ENCODE measurements around the gene VAMP7.
A peak's percentile ranks its signal among the peaks of the same experiment; 100 is the strongest.
"Not testable (repeated sequence)": the region's sequence is repeated elsewhere in the genome, so short reads cannot be mapped to it uniquely, and the experiment has no call there.

VAMP7 gene

DNA sequence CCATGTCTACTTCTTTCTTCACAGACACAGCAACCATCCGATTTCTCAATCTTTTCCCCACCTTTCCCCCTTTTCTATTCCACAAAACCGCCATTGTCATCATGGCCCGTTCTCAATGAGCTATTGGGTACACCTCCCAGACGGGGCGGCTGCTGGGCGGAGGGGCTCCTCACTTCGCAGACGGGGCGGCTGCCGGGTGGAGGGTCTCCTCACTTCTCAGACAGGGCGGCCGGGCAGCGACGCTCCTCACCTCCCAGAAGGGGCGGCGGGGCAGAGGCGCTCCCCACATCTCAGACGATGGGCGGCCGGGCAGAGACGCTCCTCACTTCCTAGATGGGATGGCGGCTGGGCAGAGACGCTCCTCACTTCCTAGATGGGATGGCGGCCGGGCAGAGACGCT is 26.5 kb downstream of the VAMP7 start:
- not testable (repeated sequence) for H3K27ac ChIP-seq (ENCODE audit: low read depth, low read length); H3K27me3 ChIP-seq (ENCODE audit: control insufficient read depth, insufficient read depth, low read length); H3K9ac ChIP-seq (ENCODE audit: low read length); H3K4me3 ChIP-seq (ENCODE audit: low read depth, low read length); H3K4me1 ChIP-seq (ENCODE audit: control insufficient read depth, insufficient read depth, low read length)
- peaks cover 39% of the 10 kb centered on the region for H3K9me3 ChIP-seq (ENCODE audit: control insufficient read depth, insufficient read depth, low read depth, low read length)
- H3K36me3 ChIP-seq (ENCODE audit: control insufficient read depth, insufficient read depth, low read length) = peaks cover 25% of the 10 kb centered on the region

DNA sequence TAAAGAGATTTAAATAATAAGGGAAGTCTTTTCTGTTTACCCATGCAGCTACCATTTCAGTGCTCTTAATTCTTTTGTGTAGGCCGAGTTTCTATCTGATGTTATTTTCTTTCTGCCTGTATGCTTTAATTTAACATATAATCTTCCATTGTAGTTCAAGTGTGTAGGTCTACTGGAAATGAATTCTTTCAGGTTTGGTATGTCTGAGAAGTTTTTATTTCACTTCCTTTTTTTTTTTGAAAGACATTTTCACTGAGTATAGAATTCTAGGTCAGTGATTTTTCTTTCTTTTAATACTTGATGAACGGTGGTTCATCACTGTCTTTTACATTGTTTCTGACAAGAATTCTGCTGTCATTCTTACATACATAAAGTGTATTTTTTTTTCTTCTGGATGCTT is 42.1 kb downstream of the VAMP7 start:
- no peaks in the 10 kb centered on the region for H3K27me3 ChIP-seq (ENCODE audit: control insufficient read depth, insufficient read depth, low read length)
- peaks cover 22% of the 10 kb centered on the region for H3K36me3 ChIP-seq (ENCODE audit: control insufficient read depth, insufficient read depth, low read length)
- no peak overlapping the region for H3K9ac ChIP-seq (ENCODE audit: low read length)
- H3K9me3 ChIP-seq (ENCODE audit: control insufficient read depth, insufficient read depth, low read depth, low read length) = peaks cover 22% of the 10 kb centered on the region; the same call in 1 of the 2 replicates
- no peak overlapping the region for H3K27ac ChIP-seq (ENCODE audit: low read depth, low read length)
- H3K4me1 ChIP-seq (ENCODE audit: control insufficient read depth, insufficient read depth, low read length) = no peaks in the 10 kb centered on the region
- no peak overlapping the region for H3K4me3 ChIP-seq (ENCODE audit: low read depth, low read length)

DNA sequence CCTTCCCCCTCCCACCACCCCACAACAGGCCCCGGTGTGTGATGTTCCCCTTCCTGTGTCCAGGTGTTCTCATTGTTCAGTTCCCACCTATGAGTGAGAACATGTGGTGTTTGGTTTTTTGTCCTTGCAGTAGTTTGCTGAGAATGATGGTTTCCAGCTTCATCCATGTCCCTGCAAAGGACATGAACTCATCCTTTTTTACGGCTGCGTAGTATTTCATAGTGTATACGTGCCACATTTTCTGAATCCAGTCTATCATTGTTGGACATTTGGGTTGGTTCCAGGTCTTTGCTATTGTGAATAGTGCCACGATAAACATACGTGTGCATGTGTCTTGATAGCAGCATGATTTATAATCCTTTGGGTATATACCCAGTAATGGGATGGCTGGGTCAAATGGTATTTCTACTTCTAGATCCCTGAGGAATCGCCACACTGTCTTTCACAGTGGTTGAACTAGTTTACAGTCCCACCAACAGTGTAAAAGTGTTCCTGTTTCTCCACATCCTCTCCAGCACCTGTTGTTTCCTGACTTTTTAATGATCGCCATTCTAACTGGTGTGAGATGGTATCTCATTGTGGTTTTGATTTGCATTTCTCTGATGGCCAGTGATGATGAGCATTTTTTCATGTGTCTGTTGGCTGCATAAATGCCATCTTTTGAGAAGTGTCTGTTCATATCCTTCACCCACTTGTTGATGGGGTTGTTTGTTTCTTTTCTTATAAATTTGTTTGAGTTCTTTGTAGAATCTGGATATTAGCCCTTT is 49.9 kb downstream of the VAMP7 start:
- not testable (repeated sequence) for H3K27me3 ChIP-seq (ENCODE audit: control insufficient read depth, insufficient read depth, low read length); H3K9ac ChIP-seq (ENCODE audit: low read length); H3K27ac ChIP-seq (ENCODE audit: low read depth, low read length); H3K4me1 ChIP-seq (ENCODE audit: control insufficient read depth, insufficient read depth, low read length); H3K4me3 ChIP-seq (ENCODE audit: low read depth, low read length)
- Histone ChIP-seq H3K36me3 (ENCODE audit: control insufficient read depth, insufficient read depth, low read length) (peaks cover 28% of the 10 kb centered on the region), H3K9me3 (ENCODE audit: control insufficient read depth, insufficient read depth, low read depth, low read length) (peaks cover 39% of the 10 kb centered on the region)

DNA sequence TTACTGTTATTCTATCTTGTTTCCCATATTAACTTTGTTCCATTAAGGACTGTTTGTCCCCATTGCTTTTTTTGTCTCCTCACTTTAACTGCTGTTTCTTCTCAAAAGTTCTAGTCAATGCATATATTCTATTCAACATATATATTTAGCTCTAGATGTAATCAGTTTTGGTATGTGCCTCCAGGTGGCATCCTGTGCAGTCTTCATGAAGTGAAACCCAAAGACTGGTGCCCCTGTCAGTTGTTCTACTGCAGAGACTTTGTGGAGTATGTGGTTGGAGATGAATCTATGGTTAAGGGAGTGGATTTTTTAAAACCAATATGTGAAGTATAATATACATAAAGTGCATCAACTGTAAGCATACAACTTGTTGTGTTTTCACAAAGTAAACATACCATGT is 57.0 kb downstream of the VAMP7 start:
- Histone ChIP-seq H3K27me3 (ENCODE audit: control insufficient read depth, insufficient read depth, low read length) (no peaks in the 10 kb centered on the region), H3K9ac (ENCODE audit: low read length) (no peak overlapping the region), H3K27ac (ENCODE audit: low read depth, low read length) (no peak overlapping the region), H3K36me3 (ENCODE audit: control insufficient read depth, insufficient read depth, low read length) (peaks cover 10% of the 10 kb centered on the region), H3K4me3 (ENCODE audit: low read depth, low read length) (no peak overlapping the region), H3K9me3 (ENCODE audit: control insufficient read depth, insufficient read depth, low read depth, low read length) (peaks cover 29% of the 10 kb centered on the region; the same call in 1 of the 2 replicates), H3K4me1 (ENCODE audit: control insufficient read depth, insufficient read depth, low read length) (no peaks in the 10 kb centered on the region)

DNA sequence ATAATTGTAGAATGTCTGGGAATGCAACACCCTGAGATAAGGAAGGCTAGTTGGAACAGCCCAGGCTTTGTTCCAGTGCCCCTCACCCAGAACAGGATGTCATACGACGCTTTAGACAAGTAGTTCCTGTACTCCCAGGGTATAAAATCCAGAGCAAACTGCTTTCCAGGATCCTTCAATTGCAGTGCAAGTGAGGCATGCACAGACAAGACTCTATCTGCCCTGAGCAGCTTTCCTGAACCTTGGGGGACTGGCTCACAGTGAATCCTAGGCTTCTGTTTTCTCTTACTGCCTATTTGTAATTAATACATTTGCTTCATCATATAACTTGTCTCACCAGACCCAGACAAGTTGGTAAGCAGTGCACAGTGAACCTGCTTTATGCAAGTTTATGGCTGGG is 68.0 kb downstream of the VAMP7 start:
- Histone ChIP-seq H3K4me3 (ENCODE audit: low read depth, low read length) (no peak overlapping the region), H3K27ac (ENCODE audit: low read depth, low read length) (no peak overlapping the region), H3K9ac (ENCODE audit: low read length) (no peak overlapping the region), H3K36me3 (ENCODE audit: control insufficient read depth, insufficient read depth, low read length) (peaks cover 2% of the 10 kb centered on the region; the same call in 1 of the 2 replicates), H3K9me3 (ENCODE audit: control insufficient read depth, insufficient read depth, low read depth, low read length) (peaks cover 46% of the 10 kb centered on the region; the same call in 1 of the 2 replicates), H3K27me3 (ENCODE audit: control insufficient read depth, insufficient read depth, low read length) (no peaks in the 10 kb centered on the region), H3K4me1 (ENCODE audit: control insufficient read depth, insufficient read depth, low read length) (no peaks in the 10 kb centered on the region)

DNA sequence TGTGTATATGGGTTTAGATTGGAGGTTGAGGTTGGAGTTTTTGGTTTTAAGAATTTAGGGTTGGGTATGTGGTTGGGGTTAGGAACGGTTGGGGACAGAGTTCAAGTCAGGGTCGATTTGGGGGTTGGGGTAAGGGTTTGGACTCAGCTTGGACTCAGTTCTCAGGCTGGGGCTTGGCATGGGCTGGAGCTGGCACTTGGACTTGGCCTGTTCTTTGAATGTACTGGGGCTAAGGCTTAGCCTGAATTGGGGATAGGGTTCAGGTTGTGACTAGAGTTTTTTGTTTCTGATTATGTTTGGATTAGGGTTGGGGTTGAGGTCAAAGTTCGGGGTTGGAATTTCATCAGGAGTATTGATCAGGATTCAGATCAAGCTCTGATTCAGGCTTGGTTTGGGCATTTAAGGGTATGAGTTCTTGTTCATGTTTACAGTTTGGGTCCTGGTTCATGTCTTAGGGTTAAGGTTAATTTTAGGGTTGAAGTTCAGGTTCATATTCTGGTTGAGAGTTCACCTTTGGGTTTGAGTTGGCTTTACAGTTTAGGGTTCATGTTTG is 70.2 kb downstream of the VAMP7 start:
- Histone ChIP-seq H3K27ac (ENCODE audit: low read depth, low read length) (no peak overlapping the region), H3K9ac (ENCODE audit: low read length) (no peak overlapping the region), H3K27me3 (ENCODE audit: control insufficient read depth, insufficient read depth, low read length) (no peaks in the 10 kb centered on the region), H3K9me3 (ENCODE audit: control insufficient read depth, insufficient read depth, low read depth, low read length) (peaks cover 55% of the 10 kb centered on the region; the same call in 1 of the 2 replicates), H3K36me3 (ENCODE audit: control insufficient read depth, insufficient read depth, low read length) (no peaks in the 10 kb centered on the region), H3K4me3 (ENCODE audit: low read depth, low read length) (no peak overlapping the region), H3K4me1 (ENCODE audit: control insufficient read depth, insufficient read depth, low read length) (no peaks in the 10 kb centered on the region; the same call in 1 of the 2 replicates)

DNA sequence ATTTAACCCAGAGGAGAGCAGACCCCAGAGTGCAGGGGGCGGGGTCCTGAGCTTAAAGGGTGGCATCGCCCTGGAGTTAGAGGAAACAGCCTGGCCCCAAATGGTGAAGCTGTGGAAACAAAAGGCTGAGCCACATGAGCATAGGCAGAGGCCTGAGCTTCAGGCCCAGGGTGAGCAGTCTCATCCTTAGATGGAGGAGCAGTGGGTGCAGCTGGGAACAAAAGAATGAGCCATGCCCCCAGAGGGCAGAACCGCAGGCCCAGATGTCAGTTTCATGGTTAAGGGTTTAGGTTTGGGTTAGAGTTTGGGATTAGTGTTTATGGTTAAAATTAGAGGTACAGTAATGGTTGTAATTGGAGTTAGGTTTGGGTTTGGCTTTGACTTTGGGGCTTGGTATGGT is 71.9 kb downstream of the VAMP7 start:
- H3K9me3 ChIP-seq (ENCODE audit: control insufficient read depth, insufficient read depth, low read depth, low read length) = peaks cover 62% of the 10 kb centered on the region; the same call in 1 of the 2 replicates
- H3K4me1 ChIP-seq (ENCODE audit: control insufficient read depth, insufficient read depth, low read length) = no peaks in the 10 kb centered on the region; the same call in 1 of the 2 replicates
- H3K9ac ChIP-seq (ENCODE audit: low read length) = no peak overlapping the region

DNA sequence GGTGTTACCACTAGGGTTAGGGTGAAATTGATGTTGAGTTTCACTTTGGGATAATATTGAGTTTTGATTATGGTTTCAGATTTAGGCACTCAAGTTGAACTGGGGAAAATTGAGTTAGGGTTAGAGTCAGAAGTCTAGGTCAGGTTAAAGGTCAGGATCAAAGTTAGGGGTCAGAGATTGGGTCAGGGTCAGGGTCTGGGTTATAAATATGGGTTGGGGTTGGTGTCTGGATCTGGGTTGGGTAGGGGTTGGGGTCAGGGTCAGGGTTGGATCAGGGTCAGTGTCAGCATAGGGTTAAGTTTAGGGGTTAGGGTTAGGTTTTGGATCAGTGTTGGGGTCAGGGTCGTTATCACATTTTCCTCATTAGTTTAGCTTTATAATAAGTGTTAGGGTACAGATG is 73.6 kb downstream of the VAMP7 start:
- Histone ChIP-seq H3K9ac (ENCODE audit: low read length) (no peak overlapping the region), H3K36me3 (ENCODE audit: control insufficient read depth, insufficient read depth, low read length) (no peaks in the 10 kb centered on the region), H3K27ac (ENCODE audit: low read depth, low read length) (no peak overlapping the region), H3K9me3 (ENCODE audit: control insufficient read depth, insufficient read depth, low read depth, low read length) (peaks cover 60% of the 10 kb centered on the region; the same call in 1 of the 2 replicates), H3K4me3 (ENCODE audit: low read depth, low read length) (no peak overlapping the region), H3K4me1 (ENCODE audit: control insufficient read depth, insufficient read depth, low read length) (peaks cover 11% of the 10 kb centered on the region; the same call in 1 of the 2 replicates), H3K27me3 (ENCODE audit: control insufficient read depth, insufficient read depth, low read length) (no peaks in the 10 kb centered on the region)

More for the DNA sequence above, 71.9 kb downstream of the VAMP7 start:
- no peaks in the 10 kb centered on the region for H3K27me3 ChIP-seq (ENCODE audit: control insufficient read depth, insufficient read depth, low read length)
- no peak overlapping the region for H3K4me3 ChIP-seq (ENCODE audit: low read depth, low read length)
- no peak overlapping the region for H3K27ac ChIP-seq (ENCODE audit: low read depth, low read length)
- no peaks in the 10 kb centered on the region for H3K36me3 ChIP-seq (ENCODE audit: control insufficient read depth, insufficient read depth, low read length)

DNA sequence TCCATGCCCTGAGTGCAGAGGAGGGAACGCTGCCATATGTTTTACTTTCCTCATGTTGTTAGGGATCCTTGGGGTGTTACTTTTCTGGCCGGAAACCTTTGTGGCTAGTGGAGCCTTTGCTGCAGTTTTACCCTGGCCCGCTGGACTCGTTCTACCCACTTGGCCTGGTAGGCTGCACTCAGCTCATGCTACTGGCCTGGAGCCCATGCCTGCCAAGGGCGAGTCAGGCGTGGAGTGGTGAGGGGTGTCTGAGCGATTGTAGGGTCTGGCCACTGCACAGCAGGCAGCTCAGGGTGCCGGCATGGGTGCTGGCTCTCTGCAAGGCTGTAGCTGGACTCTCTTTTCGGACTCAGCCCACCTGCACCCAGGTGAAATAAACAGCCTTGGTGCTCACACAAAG is 75.0 kb downstream of the VAMP7 start:
- H3K36me3 ChIP-seq (ENCODE audit: control insufficient read depth, insufficient read depth, low read length) = no peaks in the 10 kb centered on the region
- peaks cover 11% of the 10 kb centered on the region; the same call in 1 of the 2 replicates for H3K4me1 ChIP-seq (ENCODE audit: control insufficient read depth, insufficient read depth, low read length)
- peaks cover 49% of the 10 kb centered on the region; the same call in 1 of the 2 replicates for H3K9me3 ChIP-seq (ENCODE audit: control insufficient read depth, insufficient read depth, low read depth, low read length)
- H3K27ac ChIP-seq (ENCODE audit: low read depth, low read length) = no peak overlapping the region
- no peak overlapping the region for H3K9ac ChIP-seq (ENCODE audit: low read length)
- H3K27me3 ChIP-seq (ENCODE audit: control insufficient read depth, insufficient read depth, low read length) = no peaks in the 10 kb centered on the region
- H3K4me3 ChIP-seq (ENCODE audit: low read depth, low read length) = no peak overlapping the region

DNA sequence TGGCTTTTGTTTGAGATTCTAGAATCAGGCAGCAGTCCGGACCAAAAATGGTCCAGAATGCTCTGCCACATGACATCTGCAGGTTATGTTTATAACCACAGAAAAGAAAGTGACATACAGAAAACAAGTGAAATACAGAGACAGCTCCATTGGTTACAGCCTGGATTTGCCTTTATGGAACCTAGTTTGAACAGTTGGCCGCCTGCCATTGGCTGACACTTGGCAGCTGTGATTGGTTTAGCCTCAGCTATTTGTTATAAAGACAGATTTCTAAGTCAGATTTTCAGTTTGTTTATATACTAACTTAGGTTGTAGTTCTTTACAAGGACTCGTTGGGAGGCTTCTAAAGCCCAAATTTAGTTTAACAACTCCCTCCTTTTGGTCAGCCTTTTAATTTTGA is 75.5 kb downstream of the VAMP7 start:
- peaks cover 46% of the 10 kb centered on the region for H3K9me3 ChIP-seq (ENCODE audit: control insufficient read depth, insufficient read depth, low read depth, low read length)
- peaks cover 11% of the 10 kb centered on the region; the same call in 1 of the 2 replicates for H3K4me1 ChIP-seq (ENCODE audit: control insufficient read depth, insufficient read depth, low read length)
- H3K27me3 ChIP-seq (ENCODE audit: control insufficient read depth, insufficient read depth, low read length) = no peaks in the 10 kb centered on the region
- H3K4me3 ChIP-seq (ENCODE audit: low read depth, low read length) = no peak overlapping the region
- no peaks in the 10 kb centered on the region for H3K36me3 ChIP-seq (ENCODE audit: control insufficient read depth, insufficient read depth, low read length)
- no peak overlapping the region for H3K9ac ChIP-seq (ENCODE audit: low read length)
- no peak overlapping the region for H3K27ac ChIP-seq (ENCODE audit: low read depth, low read length)

DNA sequence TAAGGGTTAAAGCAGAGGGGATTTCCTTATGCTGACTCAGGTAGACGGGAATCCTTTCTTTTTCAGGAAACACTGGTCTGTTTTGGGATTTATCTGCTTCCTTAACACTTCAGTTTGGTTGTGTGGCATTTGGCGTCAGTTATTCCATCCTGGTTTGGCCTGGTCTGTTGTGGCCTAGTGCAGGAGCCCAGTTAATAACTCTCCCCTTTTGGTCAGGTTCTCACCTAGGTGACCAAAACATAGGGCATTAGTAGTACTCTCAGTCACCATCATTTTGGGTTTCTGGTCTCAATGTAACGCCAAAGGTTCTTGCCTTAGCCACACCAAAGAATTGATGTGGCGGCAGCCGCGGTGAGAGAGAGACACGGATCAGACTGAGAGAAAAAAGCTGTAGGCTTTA is 76.7 kb downstream of the VAMP7 start:
- peaks cover 48% of the 10 kb centered on the region for H3K9me3 ChIP-seq (ENCODE audit: control insufficient read depth, insufficient read depth, low read depth, low read length)
- H3K4me1 ChIP-seq (ENCODE audit: control insufficient read depth, insufficient read depth, low read length) = peaks cover 11% of the 10 kb centered on the region; the same call in 1 of the 2 replicates
- peak overlapping the region; percentile 1 for H3K9ac ChIP-seq (ENCODE audit: low read length)
- H3K4me3 ChIP-seq (ENCODE audit: low read depth, low read length) = no peak overlapping the region
- peak overlapping the region; percentile 58; the same call in 1 of the 2 replicates for H3K27ac ChIP-seq (ENCODE audit: low read depth, low read length)
- no peaks in the 10 kb centered on the region for H3K36me3 ChIP-seq (ENCODE audit: control insufficient read depth, insufficient read depth, low read length)
- H3K27me3 ChIP-seq (ENCODE audit: control insufficient read depth, insufficient read depth, low read length) = no peaks in the 10 kb centered on the region

Measured in HUES6 (cell line).